ENCODE measurements around the gene MEGF11.

DNA sequence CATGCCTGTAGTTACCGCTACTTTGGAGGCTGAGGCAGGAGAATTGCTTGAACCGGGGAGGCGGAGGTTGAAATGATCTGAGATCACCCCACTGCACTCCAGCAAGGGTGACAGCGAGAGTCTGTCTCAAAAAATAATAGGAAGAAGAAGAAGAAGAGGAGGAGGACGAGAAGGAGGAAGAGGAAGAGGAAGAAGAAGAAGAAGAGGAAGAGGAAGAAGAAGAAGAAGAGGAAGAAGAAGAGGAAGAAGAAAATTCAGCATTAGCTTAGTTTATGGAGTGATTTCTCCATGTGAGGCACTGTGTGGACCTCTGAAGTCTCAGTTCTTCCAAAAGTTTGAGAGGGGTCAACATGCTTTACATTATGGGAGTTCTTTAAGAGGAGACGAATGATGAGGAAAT, 17.4 kb upstream of the MEGF11 start:
- TF ChIP-seq, protein P1, sequence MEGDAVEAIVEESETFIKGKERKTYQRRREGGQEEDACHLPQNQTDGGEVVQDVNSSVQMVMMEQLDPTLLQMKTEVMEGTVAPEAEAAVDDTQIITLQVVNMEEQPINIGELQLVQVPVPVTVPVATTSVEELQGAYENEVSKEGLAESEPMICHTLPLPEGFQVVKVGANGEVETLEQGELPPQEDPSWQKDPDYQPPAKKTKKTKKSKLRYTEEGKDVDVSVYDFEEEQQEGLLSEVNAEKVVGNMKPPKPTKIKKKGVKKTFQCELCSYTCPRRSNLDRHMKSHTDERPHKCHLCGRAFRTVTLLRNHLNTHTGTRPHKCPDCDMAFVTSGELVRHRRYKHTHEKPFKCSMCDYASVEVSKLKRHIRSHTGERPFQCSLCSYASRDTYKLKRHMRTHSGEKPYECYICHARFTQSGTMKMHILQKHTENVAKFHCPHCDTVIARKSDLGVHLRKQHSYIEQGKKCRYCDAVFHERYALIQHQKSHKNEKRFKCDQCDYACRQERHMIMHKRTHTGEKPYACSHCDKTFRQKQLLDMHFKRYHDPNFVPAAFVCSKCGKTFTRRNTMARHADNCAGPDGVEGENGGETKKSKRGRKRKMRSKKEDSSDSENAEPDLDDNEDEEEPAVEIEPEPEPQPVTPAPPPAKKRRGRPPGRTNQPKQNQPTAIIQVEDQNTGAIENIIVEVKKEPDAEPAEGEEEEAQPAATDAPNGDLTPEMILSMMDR (IDR thresholded peaks at IDR 0.05): no peak
- TF ChIP-seq POLR2A (IDR thresholded peaks at IDR 0.05): no peak
